DMS114 treated with DMSO at 0.1 percent for 48 hours (cell line): Measurements from ENCODE around the gene SEMA3C.

Experiments used
- DNase-seq: peaks from one replicate; lab custom pipeline; 2025; ENCODE audit not compliant: unreplicated experiment; lab: John Stamatoyannopoulos, UW

The SEMA3C gene

GRCh38 chr7:80708123-80708522, 210.7 kb downstream of the SEMA3C start:
- DNase-seq: no peak

DNA sequence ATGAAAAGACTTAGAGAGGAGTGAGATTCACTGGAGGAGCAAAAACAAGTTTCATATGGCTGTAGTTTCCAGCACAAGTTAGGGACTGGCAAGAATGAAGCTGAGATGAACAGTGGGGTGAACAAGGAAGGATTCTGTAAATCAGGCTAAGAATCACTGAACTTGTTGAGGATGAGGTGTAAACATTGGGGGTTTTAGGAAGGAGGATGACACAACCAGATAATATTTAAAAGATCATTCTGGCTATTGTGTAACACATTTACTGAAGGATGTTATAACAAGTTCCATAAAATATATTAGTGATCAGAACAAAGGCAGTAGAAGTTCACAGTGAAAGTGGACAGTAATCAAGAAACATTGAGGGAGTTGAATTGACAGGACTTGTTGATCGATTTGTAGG, 211.5 kb downstream of the SEMA3C start:
- DNase-seq: no peak

DNA sequence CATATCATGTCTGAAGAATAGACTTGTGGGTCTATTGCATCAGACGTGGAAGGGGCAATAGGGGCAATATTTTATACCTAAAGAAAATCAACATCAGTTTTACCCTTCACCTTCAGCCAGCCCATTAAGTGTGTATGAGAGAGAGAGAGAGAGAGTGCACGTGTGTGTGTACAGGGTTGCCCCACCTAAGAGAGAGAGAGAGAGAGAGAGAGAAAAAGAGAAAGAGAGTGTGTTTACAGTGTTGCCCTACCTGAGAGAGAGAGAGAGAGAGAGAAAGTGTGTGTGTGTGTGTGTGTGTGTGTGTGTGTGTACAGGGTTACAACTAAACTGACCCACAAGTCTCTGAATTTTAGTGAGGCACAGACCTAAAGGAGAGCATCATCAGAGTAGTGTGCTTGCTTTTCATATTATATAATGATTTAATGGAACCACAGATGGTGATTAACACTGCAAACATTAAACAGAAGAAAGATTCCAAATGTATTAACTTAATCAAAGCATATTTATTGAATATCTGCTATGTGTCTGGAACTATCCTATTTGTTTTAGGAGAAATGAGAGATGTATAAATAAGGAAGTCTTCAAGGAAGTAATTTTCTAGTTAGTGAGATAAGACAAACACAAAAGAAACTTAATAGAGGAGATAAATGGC, 213.6 kb downstream of the SEMA3C start:
- no peak for DNase-seq

DNA sequence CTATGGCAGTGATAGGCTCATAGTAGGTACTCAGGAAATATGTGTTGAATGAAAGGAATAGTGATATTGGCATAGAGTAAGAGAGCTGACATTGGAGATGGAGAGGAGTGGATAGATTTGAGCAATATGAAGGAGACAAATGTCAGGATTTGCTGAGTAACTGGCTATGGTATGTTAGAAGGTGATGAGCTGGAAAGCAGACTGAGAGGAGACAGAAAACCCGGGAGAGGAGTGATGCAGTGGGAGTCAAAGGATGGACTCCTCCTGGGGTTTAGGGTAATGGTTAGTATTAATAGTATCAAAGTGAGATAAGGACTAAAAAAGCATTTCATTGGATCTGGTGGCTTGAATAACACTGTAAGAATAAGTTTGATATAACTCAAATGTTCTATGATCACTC, 215.6 kb downstream of the SEMA3C start:
- no peak for DNase-seq

- no peak for DNase-seq
Measured at GRCh38 chr7:80699721-80700256, 219.1 kb downstream of the SEMA3C start.

- DNase-seq: peak; percentile 73
Measured at GRCh38 chr7:80699045-80699638, 219.7 kb downstream of the SEMA3C start.
